Natural killer cell (primary cell): Measurements from ENCODE around the gene LRFN3. TPM values are rescaled to one million over a fixed set of nuclear protein-coding genes. Genes with fewer than 3 reads are reported as not detected.
A peak's percentile ranks its signal among the peaks of the same experiment; 100 is the strongest.

Experiments
- ATAC-seq, 3 donors: fragments of 150-1000 bp in 2 of 3; fragments of 200-7000 bp in 1 of 3; cut with Tn5 transposase; 1 replicate in 1 of 3; 2 replicates in 2 of 3; pipeline ENCODE4 v1.10.0; 2021; ENCODE audit warnings: mild to moderate bottlenecking in 2 of 3, moderate library complexity in 2 of 3
- DNase-seq, 2 donors: peaks; one replicate each; pipeline versions ENCODE4 v3.0.0 to v3.0.0-alpha.2; 2013 to 2021; ENCODE audit warnings: mixed read lengths in 1 of 2
- H3K27ac ChIP-seq: one replicate; pipeline ENCODE4 v1.5.1; 2013; ENCODE audit warnings: mild to moderate bottlenecking, low read length
- H3K27me3 ChIP-seq: one replicate; pipeline ENCODE4 v1.6.1; 2013; ENCODE audit warnings: low read length; ENCODE audit not compliant: control insufficient read depth, insufficient read depth
- H3K36me3 ChIP-seq: one replicate; pipeline ENCODE4 v1.6.1; 2013; ENCODE audit warnings: low read length; ENCODE audit not compliant: control insufficient read depth, insufficient read depth
- H3K4me1 ChIP-seq: one replicate; pipeline ENCODE4 v1.6.1; 2013; ENCODE audit warnings: low read length; ENCODE audit not compliant: control insufficient read depth, insufficient read depth
- H3K4me3 ChIP-seq: one replicate; pipeline ENCODE4 v1.5.1; 2013; ENCODE audit warnings: low read length
- H3K9me3 ChIP-seq: one replicate; pipeline ENCODE4 v1.6.1; 2013; ENCODE audit warnings: low read length; ENCODE audit not compliant: control insufficient read depth, insufficient read depth
- H3K27ac Mint-ChIP-seq, 2 donors: one replicate each; pipeline ENCODE4 v1.8.0; 2022; ENCODE audit warnings: mild to moderate bottlenecking in 2 of 2, mixed read lengths in 2 of 2, moderate library complexity in 1 of 2
- H3K27me3 Mint-ChIP-seq, 2 donors: one replicate each; pipeline ENCODE4 v1.8.0; 2022; ENCODE audit warnings: low read depth in 2 of 2, mixed read lengths in 2 of 2
- H3K36me3 Mint-ChIP-seq: one replicate; pipeline ENCODE4 v1.8.0; 2022; ENCODE audit warnings: mixed read lengths
- H3K4me1 Mint-ChIP-seq, 2 donors: one replicate each; pipeline ENCODE4 v1.8.0; 2022; ENCODE audit warnings: mixed read lengths in 2 of 2
- H3K4me3 Mint-ChIP-seq: one replicate; pipeline ENCODE4 v1.8.0; 2022; ENCODE audit warnings: mild to moderate bottlenecking, moderate library complexity, mixed read lengths
- H3K9me3 Mint-ChIP-seq, 2 donors: one replicate each; pipeline ENCODE4 v1.8.0; 2022; ENCODE audit warnings: mixed read lengths in 2 of 2
- WGBS: methylation state at CpG from one replicate; pipeline ENCODE4 v1.1.7; 2013; ENCODE audit warnings: missing lambda C conversion rate; ENCODE audit not compliant: insufficient coverage; 5-methylcytosine and 5-hydroxymethylcytosine counted together
- intact Hi-C: fragments of 100-400 bp; cut with micrococcal nuclease; formaldehyde crosslinking; loops from one replicate; pipeline ENCODE4 v1.14.2; 2022
- total RNA-seq, 4 donors: library from RNA; stranded (reverse); fragments of 120-200 nt in 1 of 4; gene quantifications; one replicate each; pipeline versions ENCODE4 v1.2.3 to v1.2.4, GENCODE V29; 2013 to 2022
- TF ChIP-seq, protein P1 (sequence below): fragments of 200-600 bp; IDR thresholded peaks from one replicate; pipeline ENCODE4 v1.8.0; 2022; ENCODE audit warnings: antibody characterized with exemption

Gene LRFN3
- total RNA-seq, 3 donors from 2014 or later (not counting 1 experiment from before 2014, with no cell fraction given), result 2.6 to 9.3 (median 3.2) TPM

DNA sequence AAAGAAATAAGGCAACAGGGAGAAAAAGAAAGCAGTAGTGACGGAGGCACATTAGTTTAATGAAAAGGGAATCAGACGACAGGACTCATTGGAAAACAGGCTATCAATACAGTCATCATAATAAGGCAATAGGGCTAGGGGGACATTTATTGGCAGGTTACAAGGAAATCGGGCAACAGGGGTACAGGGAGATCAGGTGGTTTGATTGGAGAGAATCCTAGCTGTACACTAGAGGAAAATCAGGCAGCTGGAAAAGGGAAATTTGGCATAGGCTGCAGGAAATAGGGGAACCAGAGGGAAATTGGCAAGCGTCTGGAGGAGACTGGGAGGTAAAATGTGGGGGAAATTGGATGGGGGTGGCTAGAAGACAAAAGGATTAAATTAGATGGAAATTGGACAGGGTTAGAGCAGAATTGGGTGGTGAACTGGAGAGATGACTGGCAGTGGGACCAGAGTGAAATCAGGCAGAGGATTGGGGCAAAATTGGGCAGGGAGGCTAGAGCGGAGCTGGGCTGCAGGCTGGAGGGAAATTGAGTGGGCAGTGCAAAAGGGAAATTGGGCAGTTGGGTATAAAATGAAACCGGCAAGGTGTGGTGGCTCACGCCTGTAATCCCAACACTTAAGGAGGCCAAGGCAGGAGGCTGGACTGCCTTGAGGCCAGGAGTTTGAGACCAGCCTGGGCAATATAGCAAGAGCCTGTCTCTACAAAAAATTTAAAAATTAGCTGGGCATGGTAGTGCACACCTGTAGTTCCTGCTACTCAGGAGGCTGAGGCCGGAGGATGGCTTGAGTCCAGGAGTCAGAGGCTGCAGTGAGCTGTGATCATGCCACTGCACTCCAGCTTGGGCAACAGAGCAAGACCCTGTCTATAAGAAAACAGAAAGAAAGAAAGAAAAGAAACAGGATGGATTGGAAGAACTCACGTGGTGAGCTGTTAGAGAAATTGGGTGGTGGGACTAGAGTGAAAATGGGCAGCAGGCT, 7.4 kb downstream of the LRFN3 start:
- H3K36me3 Mint-ChIP-seq, result no peaks in the 10 kb centered on the region
- TF ChIP-seq, protein P1, sequence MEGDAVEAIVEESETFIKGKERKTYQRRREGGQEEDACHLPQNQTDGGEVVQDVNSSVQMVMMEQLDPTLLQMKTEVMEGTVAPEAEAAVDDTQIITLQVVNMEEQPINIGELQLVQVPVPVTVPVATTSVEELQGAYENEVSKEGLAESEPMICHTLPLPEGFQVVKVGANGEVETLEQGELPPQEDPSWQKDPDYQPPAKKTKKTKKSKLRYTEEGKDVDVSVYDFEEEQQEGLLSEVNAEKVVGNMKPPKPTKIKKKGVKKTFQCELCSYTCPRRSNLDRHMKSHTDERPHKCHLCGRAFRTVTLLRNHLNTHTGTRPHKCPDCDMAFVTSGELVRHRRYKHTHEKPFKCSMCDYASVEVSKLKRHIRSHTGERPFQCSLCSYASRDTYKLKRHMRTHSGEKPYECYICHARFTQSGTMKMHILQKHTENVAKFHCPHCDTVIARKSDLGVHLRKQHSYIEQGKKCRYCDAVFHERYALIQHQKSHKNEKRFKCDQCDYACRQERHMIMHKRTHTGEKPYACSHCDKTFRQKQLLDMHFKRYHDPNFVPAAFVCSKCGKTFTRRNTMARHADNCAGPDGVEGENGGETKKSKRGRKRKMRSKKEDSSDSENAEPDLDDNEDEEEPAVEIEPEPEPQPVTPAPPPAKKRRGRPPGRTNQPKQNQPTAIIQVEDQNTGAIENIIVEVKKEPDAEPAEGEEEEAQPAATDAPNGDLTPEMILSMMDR, result no peak
- H3K9me3 Mint-ChIP-seq, result no peaks in the 10 kb centered on the region
- no peak overlapping the region for H3K4me3 Mint-ChIP-seq
- 91% methylated on average over 8 of the region's 9 CpGs for WGBS
- H3K27me3 Mint-ChIP-seq, result peaks cover 0 to 2% of the 10 kb centered on the region in 2 donors
- intact Hi-C loops, result no loop called here
- H3K4me1 Mint-ChIP-seq, result peaks cover 0 to 17% of the 10 kb centered on the region in 2 donors
- H3K27ac ChIP-seq, result no peak overlapping the region
- H3K27me3 ChIP-seq, result no peaks in the 10 kb centered on the region
- H3K4me1 ChIP-seq, result peaks cover 10% of the 10 kb centered on the region
- ATAC-seq (no peak), DNase-seq (no peak)
- no peaks in the 10 kb centered on the region for H3K36me3 ChIP-seq
- no peak overlapping the region for H3K4me3 ChIP-seq
- no peaks in the 10 kb centered on the region for H3K9me3 ChIP-seq
- H3K27ac Mint-ChIP-seq, result no peak overlapping the region

DNA sequence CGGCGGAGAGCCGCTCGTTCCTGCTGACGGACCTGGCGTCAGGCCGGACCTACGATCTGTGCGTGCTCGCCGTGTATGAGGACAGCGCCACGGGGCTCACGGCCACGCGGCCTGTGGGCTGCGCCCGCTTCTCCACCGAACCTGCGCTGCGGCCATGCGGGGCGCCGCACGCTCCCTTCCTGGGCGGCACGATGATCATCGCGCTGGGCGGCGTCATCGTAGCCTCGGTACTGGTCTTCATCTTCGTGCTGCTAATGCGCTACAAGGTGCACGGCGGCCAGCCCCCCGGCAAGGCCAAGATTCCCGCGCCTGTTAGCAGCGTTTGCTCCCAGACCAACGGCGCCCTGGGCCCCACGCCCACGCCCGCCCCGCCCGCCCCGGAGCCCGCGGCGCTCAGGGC, 8.4 kb downstream of the LRFN3 start:
- H3K9me3 ChIP-seq, result no peaks in the 10 kb centered on the region
- no peaks in the 10 kb centered on the region for H3K9me3 Mint-ChIP-seq
- no peak overlapping the region for H3K4me3 Mint-ChIP-seq
- DNase-seq (no peak), ATAC-seq (no peak)
- intact Hi-C loops, result no loop called here
- H3K4me1 Mint-ChIP-seq, result peaks cover 0 to 20% of the 10 kb centered on the region in 2 donors
- no peak overlapping the region for H3K4me3 ChIP-seq
- H3K27ac Mint-ChIP-seq, result no peak overlapping the region
- H3K27ac ChIP-seq, result no peak overlapping the region
- peaks cover 10% of the 10 kb centered on the region for H3K4me1 ChIP-seq
- TF ChIP-seq, protein P1, result no peak
- no peaks in the 10 kb centered on the region for H3K27me3 ChIP-seq
- H3K36me3 ChIP-seq, result no peaks in the 10 kb centered on the region
- H3K36me3 Mint-ChIP-seq, result no peaks in the 10 kb centered on the region
- no peaks in the 10 kb centered on the region for H3K27me3 Mint-ChIP-seq
- WGBS, result 93% methylated on average over 52 of the region's 52 CpGs

DNA sequence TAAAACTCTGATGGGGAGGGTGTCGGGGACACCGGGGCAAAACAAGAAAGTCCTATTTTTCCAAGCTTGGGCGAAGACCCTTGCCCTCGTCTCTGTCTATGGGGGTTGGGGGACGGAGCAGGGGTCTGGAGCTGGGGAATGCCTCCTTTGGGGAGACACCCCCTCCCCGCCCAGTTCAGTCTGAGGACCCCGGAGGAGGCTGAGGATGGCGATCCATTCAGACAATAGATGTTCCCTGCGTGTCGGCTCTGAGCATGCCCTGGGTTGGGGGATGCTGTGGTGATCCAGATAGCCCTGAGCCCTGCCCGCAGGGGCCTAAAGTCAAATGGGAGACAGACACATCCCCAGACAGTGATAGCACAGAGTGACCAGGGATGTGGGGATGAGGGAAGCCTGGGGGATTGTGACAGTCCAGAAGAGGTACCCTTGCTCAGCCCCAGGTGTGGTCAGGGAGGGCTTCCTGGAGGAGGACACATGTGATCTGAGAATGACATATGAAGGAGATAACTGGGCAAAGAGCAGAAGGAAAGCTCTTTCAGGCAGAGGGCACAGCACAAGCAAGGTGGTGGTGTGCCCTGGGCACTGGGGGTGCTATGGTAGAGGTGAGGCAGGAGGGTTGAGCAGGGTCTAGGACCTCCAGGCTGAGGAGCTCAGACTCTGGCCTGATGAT, 9.1 kb downstream of the LRFN3 start:
- Histone ChIP-seq H3K27me3 (no peaks in the 10 kb centered on the region), H3K9me3 (no peaks in the 10 kb centered on the region), H3K36me3 (no peaks in the 10 kb centered on the region), H3K4me1 (peaks cover 10% of the 10 kb centered on the region), H3K4me3 (no peak overlapping the region), H3K27ac (no peak overlapping the region)
- ATAC-seq (no peak), DNase-seq (no peak)
- Mint-ChIP-seq H3K4me3 (peak overlapping the region; percentile 3), H3K27me3 (no peaks in the 10 kb centered on the region), H3K9me3 (no peaks in the 10 kb centered on the region), H3K4me1 (peaks cover 4 to 20% of the 10 kb centered on the region in 2 donors), H3K36me3 (no peaks in the 10 kb centered on the region), H3K27ac (peak overlapping the region in 1 of 2 donors; percentile 56)
- 90% methylated on average over 11 of the region's 11 CpGs for WGBS
- intact Hi-C loops, result no loop called here
- TF ChIP-seq, protein P1, result no peak
